ENCODE results near the gene LYZL1. TPM values are rescaled to one million over a fixed set of nuclear protein-coding genes. Genes with fewer than 3 reads are reported as not detected.
A peak's percentile ranks its signal among the peaks of the same experiment; 100 is the strongest.

Gene LYZL1
- total and polyA plus RNA-seq, 3 donors from 2014 or later = 37.0 to 91.3 (median 67.6) TPM

- 91 to 100% methylated on average over 1 of the region's 1 CpG for WGBS, 2 donors
- H3K36me3 ChIP-seq (ENCODE audit: low read depth, missing control alignments) = no peaks in the 10 kb centered on the region
- H3K9me3 ChIP-seq = no peaks in the 10 kb centered on the region
- intact Hi-C loops (cut with DNase I; ENCODE audit: low total_unique reads) = no loop called here
- H3K27me3 ChIP-seq = no peaks in the 10 kb centered on the region
- DNase-seq = peak; percentile 33
- no peaks in the 10 kb centered on the region for H3K4me1 ChIP-seq
- no peak overlapping the region for H3K27ac ChIP-seq
- H3K4me3 ChIP-seq = no peak overlapping the region
- TF ChIP-seq POLR2A (IDR thresholded peaks at IDR 0.05) (no peak), CTCF (IDR thresholded peaks at IDR 0.05) (peak in 2 of 3 experiments; percentile 32 to 39)
Observed at GRCh38 chr10:29243750-29244149, 45.1 kb upstream of the LYZL1 start.

- Histone ChIP-seq H3K4me1 (no peaks in the 10 kb centered on the region), H3K9me3 (no peaks in the 10 kb centered on the region), H3K4me3 (peak overlapping the region in 1 of 2 donors; percentile 32), H3K27ac (peak overlapping the region; percentile 15 to 42), H3K36me3 (ENCODE audit: low read depth, missing control alignments) (no peaks in the 10 kb centered on the region), H3K27me3 (no peaks in the 10 kb centered on the region)
- 62 to 78% methylated on average over 7 of the region's 7 CpGs for WGBS, 2 donors
- intact Hi-C loops (cut with DNase I; ENCODE audit: low total_unique reads) = no loop called here
- TF ChIP-seq CTCF (IDR thresholded peaks at IDR 0.05) (no peak), POLR2A (IDR thresholded peaks at IDR 0.05) (no peak)
- peak; percentile 31 for DNase-seq
Observed at GRCh38 chr10:29244978-29245377, 43.9 kb upstream of the LYZL1 start.

- TF ChIP-seq POLR2A (IDR thresholded peaks at IDR 0.05) = no peak
- TF ChIP-seq CTCF (IDR thresholded peaks at IDR 0.05) = no peak
- peak; percentile 87 for DNase-seq
- H3K36me3 ChIP-seq (ENCODE audit: low read depth, missing control alignments) = no peaks in the 10 kb centered on the region
- no peaks in the 10 kb centered on the region for H3K9me3 ChIP-seq
- no peaks in the 10 kb centered on the region for H3K4me1 ChIP-seq
- peak overlapping the region in 1 of 2 donors; percentile 32 for H3K4me3 ChIP-seq
- intact Hi-C loops (cut with DNase I; ENCODE audit: low total_unique reads) = no loop called here
- no peaks in the 10 kb centered on the region for H3K27me3 ChIP-seq
- 33 to 36% methylated on average over 11 of the region's 11 CpGs for WGBS, 2 donors
- H3K27ac ChIP-seq = peak overlapping the region; percentile 15 to 42
Observed at GRCh38 chr10:29245476-29245875, 43.4 kb upstream of the LYZL1 start.

- Histone ChIP-seq H3K9me3 (no peaks in the 10 kb centered on the region), H3K36me3 (ENCODE audit: low read depth, missing control alignments) (no peaks in the 10 kb centered on the region), H3K4me1 (no peaks in the 10 kb centered on the region), H3K27me3 (no peaks in the 10 kb centered on the region), H3K27ac (no peak overlapping the region), H3K4me3 (no peak overlapping the region)
- TF ChIP-seq POLR2A (IDR thresholded peaks at IDR 0.05) (no peak), CTCF (IDR thresholded peaks at IDR 0.05) (no peak)
- intact Hi-C loops (cut with DNase I; ENCODE audit: low total_unique reads) = no loop called here
- no peak for DNase-seq
- 100% methylated on average over 1 of the region's 1 CpG for WGBS, 2 donors
Observed at GRCh38 chr10:29246449-29246848, 42.4 kb upstream of the LYZL1 start.

GRCh38 chr10:29248158-29248557, 40.7 kb upstream of the LYZL1 start:
- TF ChIP-seq CTCF (IDR thresholded peaks at IDR 0.05) = no peak
- no peak for TF ChIP-seq POLR2A (IDR thresholded peaks at IDR 0.05)
- H3K4me1 ChIP-seq = peaks cover 6% of the 10 kb centered on the region
- intact Hi-C loops (cut with DNase I; ENCODE audit: low total_unique reads) = no loop called here
- no peak overlapping the region for H3K4me3 ChIP-seq
- no peak overlapping the region for H3K27ac ChIP-seq
- H3K36me3 ChIP-seq (ENCODE audit: low read depth, missing control alignments) = no peaks in the 10 kb centered on the region
- no peaks in the 10 kb centered on the region for H3K27me3 ChIP-seq
- no peaks in the 10 kb centered on the region for H3K9me3 ChIP-seq
- DNase-seq = no peak

Measured in testis (tissue), 3 donors.